ENCODE measurements around the gene UNCX.

DNA sequence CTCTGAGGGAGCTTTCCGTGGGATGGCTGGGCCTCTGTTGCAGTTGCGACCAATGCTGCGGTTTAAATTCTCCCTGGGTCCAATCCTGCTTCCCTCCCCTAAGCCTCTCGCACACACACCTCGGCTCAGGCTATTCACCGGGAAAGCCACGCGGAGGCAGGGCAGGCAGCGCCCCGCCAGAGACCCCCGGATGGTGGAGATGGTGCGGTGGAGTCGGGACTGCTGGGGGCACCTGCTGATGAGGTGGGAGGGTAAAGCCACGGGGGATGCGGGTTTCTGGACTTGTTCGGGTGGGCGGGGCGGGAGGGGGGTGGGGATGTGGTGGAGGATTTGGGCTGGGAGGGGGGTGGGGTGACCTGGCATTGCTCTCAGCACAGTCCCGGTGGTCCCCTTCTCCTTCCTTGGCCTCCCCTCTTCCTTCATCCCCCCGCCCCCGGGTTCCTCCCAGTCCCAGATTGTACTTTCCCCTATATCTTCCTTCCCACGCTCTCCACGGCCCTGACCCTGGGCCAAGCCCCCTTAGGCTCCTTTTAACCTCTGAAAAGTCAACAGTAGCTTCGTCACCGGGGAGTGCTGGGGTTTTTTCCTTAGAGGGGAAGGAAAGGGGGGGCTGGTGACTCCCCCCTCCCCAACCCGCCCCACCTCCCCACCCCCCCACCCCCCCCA, 16.4 kb downstream of the UNCX start:
- no peak for TF ChIP-seq EZH2phosphoT487 (IDR thresholded peaks at IDR 0.05; ENCODE audit: borderline replicate concordance, low read depth, low read length)
- TF ChIP-seq, protein P1, sequence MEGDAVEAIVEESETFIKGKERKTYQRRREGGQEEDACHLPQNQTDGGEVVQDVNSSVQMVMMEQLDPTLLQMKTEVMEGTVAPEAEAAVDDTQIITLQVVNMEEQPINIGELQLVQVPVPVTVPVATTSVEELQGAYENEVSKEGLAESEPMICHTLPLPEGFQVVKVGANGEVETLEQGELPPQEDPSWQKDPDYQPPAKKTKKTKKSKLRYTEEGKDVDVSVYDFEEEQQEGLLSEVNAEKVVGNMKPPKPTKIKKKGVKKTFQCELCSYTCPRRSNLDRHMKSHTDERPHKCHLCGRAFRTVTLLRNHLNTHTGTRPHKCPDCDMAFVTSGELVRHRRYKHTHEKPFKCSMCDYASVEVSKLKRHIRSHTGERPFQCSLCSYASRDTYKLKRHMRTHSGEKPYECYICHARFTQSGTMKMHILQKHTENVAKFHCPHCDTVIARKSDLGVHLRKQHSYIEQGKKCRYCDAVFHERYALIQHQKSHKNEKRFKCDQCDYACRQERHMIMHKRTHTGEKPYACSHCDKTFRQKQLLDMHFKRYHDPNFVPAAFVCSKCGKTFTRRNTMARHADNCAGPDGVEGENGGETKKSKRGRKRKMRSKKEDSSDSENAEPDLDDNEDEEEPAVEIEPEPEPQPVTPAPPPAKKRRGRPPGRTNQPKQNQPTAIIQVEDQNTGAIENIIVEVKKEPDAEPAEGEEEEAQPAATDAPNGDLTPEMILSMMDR (conservative IDR thresholded peaks at IDR 0.05; ENCODE audit: low read length): no peak

Data from OCI-LY7 (cell line).